Activated naive CD8-positive, alpha-beta T cell (primary cell): ENCODE results near the gene MAGEH1.

ENCODE experiments used
- H3K27ac Mint-ChIP-seq: one replicate; pipeline ENCODE4 v1.8.0; 2021; ENCODE audit warnings: mixed read lengths
- H3K27me3 Mint-ChIP-seq: one replicate; pipeline ENCODE4 v1.8.0; 2021; ENCODE audit warnings: mixed read lengths
- H3K36me3 Mint-ChIP-seq: one replicate; pipeline ENCODE4 v1.8.0; 2021; ENCODE audit warnings: mixed read lengths
- H3K4me1 Mint-ChIP-seq: one replicate; pipeline ENCODE4 v1.8.0; 2021; ENCODE audit warnings: low read depth, mixed read lengths
- H3K4me3 Mint-ChIP-seq: one replicate; pipeline ENCODE4 v1.8.0; 2021; ENCODE audit warnings: mild to moderate bottlenecking, mixed read lengths
- H3K9me3 Mint-ChIP-seq: one replicate; pipeline ENCODE4 v1.8.0; 2021; ENCODE audit warnings: low read depth, mixed read lengths

The MAGEH1 gene

GRCh38 chrX:55486736-55487135 is 34.8 kb downstream of the MAGEH1 start:
- Mint-ChIP-seq H3K27me3 (no peaks in the 10 kb centered on the region), H3K36me3 (no peaks in the 10 kb centered on the region), H3K9me3 (no peaks in the 10 kb centered on the region), H3K4me1 (peaks cover 12% of the 10 kb centered on the region), H3K27ac (no peak overlapping the region), H3K4me3 (no peak overlapping the region)

GRCh38 chrX:55487143-55487542 is 35.2 kb downstream of the MAGEH1 start:
- no peaks in the 10 kb centered on the region for H3K9me3 Mint-ChIP-seq
- H3K27me3 Mint-ChIP-seq = no peaks in the 10 kb centered on the region
- H3K4me3 Mint-ChIP-seq = no peak overlapping the region
- H3K4me1 Mint-ChIP-seq = peaks cover 12% of the 10 kb centered on the region
- no peaks in the 10 kb centered on the region for H3K36me3 Mint-ChIP-seq
- no peak overlapping the region for H3K27ac Mint-ChIP-seq

GRCh38 chrX:55488006-55488592 is 36.2 kb downstream of the MAGEH1 start:
- no peaks in the 10 kb centered on the region for H3K9me3 Mint-ChIP-seq
- H3K27me3 Mint-ChIP-seq = no peaks in the 10 kb centered on the region
- H3K4me3 Mint-ChIP-seq = peak overlapping the region; percentile 86
- peak overlapping the region; percentile 88 for H3K27ac Mint-ChIP-seq
- peaks cover 12% of the 10 kb centered on the region for H3K4me1 Mint-ChIP-seq
- H3K36me3 Mint-ChIP-seq = no peaks in the 10 kb centered on the region

GRCh38 chrX:55488593-55489313 is 36.8 kb downstream of the MAGEH1 start:
- Mint-ChIP-seq H3K36me3 (no peaks in the 10 kb centered on the region), H3K9me3 (no peaks in the 10 kb centered on the region), H3K27ac (peak overlapping the region; percentile 92), H3K4me3 (peak overlapping the region; percentile 94), H3K27me3 (no peaks in the 10 kb centered on the region), H3K4me1 (peaks cover 12% of the 10 kb centered on the region)

- Mint-ChIP-seq H3K9me3 (no peaks in the 10 kb centered on the region), H3K27me3 (no peaks in the 10 kb centered on the region), H3K4me1 (peaks cover 12% of the 10 kb centered on the region), H3K27ac (peak within 1 kb of the TSS; percentile 92), H3K36me3 (no peaks in the 10 kb centered on the region), H3K4me3 (peak within 1 kb of the TSS; percentile 94)
These were observed 37.5 kb downstream of the MAGEH1 start, which contains the start of gene USP51 for GRCh38 chrX:55489314-55490009. Gene USP51, minus strand, starts transcription at chrX:55489848. Its CDS starts 909 bp downstream, at chrX:55488939.

- Mint-ChIP-seq H3K4me3 (peak overlapping the region; percentile 94), H3K4me1 (peaks cover 12% of the 10 kb centered on the region), H3K9me3 (no peaks in the 10 kb centered on the region), H3K27me3 (no peaks in the 10 kb centered on the region), H3K27ac (no peak overlapping the region), H3K36me3 (no peaks in the 10 kb centered on the region)
These were observed 38.2 kb downstream of the MAGEH1 start for GRCh38 chrX:55490121-55490520.

- peaks cover 12% of the 10 kb centered on the region for H3K4me1 Mint-ChIP-seq
- no peak overlapping the region for H3K27ac Mint-ChIP-seq
- H3K36me3 Mint-ChIP-seq = no peaks in the 10 kb centered on the region
- H3K9me3 Mint-ChIP-seq = no peaks in the 10 kb centered on the region
- H3K27me3 Mint-ChIP-seq = no peaks in the 10 kb centered on the region
- H3K4me3 Mint-ChIP-seq = peak overlapping the region; percentile 94
These were observed 39.0 kb downstream of the MAGEH1 start for GRCh38 chrX:55490974-55491373.
